CD14-positive monocyte (primary cell): ENCODE data around the gene ZCCHC14. TPM values are rescaled to one million over a fixed set of nuclear protein-coding genes. Genes with fewer than 3 reads are reported as not detected.
A peak's percentile ranks its signal among the peaks of the same experiment; 100 is the strongest.
"Not testable (repeated sequence)": the region's sequence is repeated elsewhere in the genome, so short reads cannot be mapped to it uniquely, and the experiment has no call there.

ENCODE experiments used
- DNase-seq, 3 donors: peaks; one replicate each; pipeline ENCODE4 v3.0.0-alpha.2; 2011 to 2022
- H2AFZ ChIP-seq: 2 replicates; pipeline ENCODE4 v1.6.0; 2012; ENCODE audit warnings: mild to moderate bottlenecking, low read depth, low read length, inconsistent platforms; ENCODE audit not compliant: insufficient read depth, poor library complexity, severe bottlenecking
- H3K27ac ChIP-seq, 2 donors: 1 replicate in 1 of 2; 2 replicates in 1 of 2; pipeline ENCODE4 v1.5.1; 2012 to 2013; ENCODE audit warnings: low read length in 2 of 2, control low read depth in 1 of 2, inconsistent platforms in 1 of 2, low read depth in 1 of 2, mild to moderate bottlenecking in 1 of 2
- H3K27me3 ChIP-seq, 2 donors: one replicate each; pipeline versions ENCODE4 v1.6.0 to v1.6.1; 2011 to 2013; ENCODE audit warnings: low read length in 2 of 2; ENCODE audit not compliant: control insufficient read depth in 2 of 2, insufficient read depth in 2 of 2
- H3K36me3 ChIP-seq, 2 donors: replicated peaks in 1 of 2; 1 replicate in 1 of 2; 2 replicates in 1 of 2; pipeline versions ENCODE4 v1.5.1 to v1.6.1; 2012 to 2013; ENCODE audit warnings: low read length in 2 of 2, control low read depth in 1 of 2, inconsistent platforms in 1 of 2, mild to moderate bottlenecking in 1 of 2; ENCODE audit not compliant: insufficient read depth in 2 of 2, control insufficient read depth in 1 of 2
- H3K4me1 ChIP-seq, 2 donors: 1 replicate in 1 of 2; 2 replicates in 1 of 2; pipeline versions ENCODE4 v1.5.1 to v1.6.1; 2012 to 2013; ENCODE audit warnings: low read length in 2 of 2, control low read depth in 1 of 2, inconsistent platforms in 1 of 2, mild to moderate bottlenecking in 1 of 2, moderate library complexity in 1 of 2; ENCODE audit not compliant: insufficient read depth in 2 of 2, control insufficient read depth in 1 of 2
- H3K4me2 ChIP-seq: replicated peaks from 2 replicates; pipeline ENCODE3; 2012; ENCODE audit warnings: low read length, moderate library complexity, mild to moderate bottlenecking; ENCODE audit not compliant: poor library complexity, severe bottlenecking; ENCODE audit errors: extremely low read depth
- H3K4me3 ChIP-seq, 3 experiments: fragments of 200-600 bp in 1 of 3; sonication (generic) in 1 of 3; replicated peaks in 1 of 3; 1 replicate in 2 of 3; 2 replicates in 1 of 3; pipeline ENCODE4 v1.5.1; 2011 to 2013; ENCODE audit warnings: low read length in 3 of 3, mild to moderate bottlenecking in 3 of 3, control low read depth in 2 of 3, low read depth in 2 of 3, inconsistent platforms in 1 of 3, moderate library complexity in 1 of 3
- H3K79me2 ChIP-seq: 2 replicates; pipeline ENCODE4 v1.6.0; 2012; ENCODE audit warnings: mild to moderate bottlenecking, control low read depth, inconsistent platforms, low read length, moderate library complexity; ENCODE audit not compliant: insufficient read depth
- H3K9ac ChIP-seq: 2 replicates; pipeline ENCODE4 v1.6.0; 2017; ENCODE audit warnings: low read length, mild to moderate bottlenecking; ENCODE audit not compliant: insufficient read depth, poor library complexity, severe bottlenecking
- H3K9me3 ChIP-seq, 2 donors: replicated peaks in 1 of 2; 1 replicate in 1 of 2; 2 replicates in 1 of 2; pipeline versions ENCODE4 v1.5.1 to v1.6.1; 2012 to 2013; ENCODE audit warnings: low read length in 2 of 2, control low read depth in 1 of 2; ENCODE audit not compliant: control insufficient read depth in 1 of 2, insufficient read depth in 1 of 2
- H4K20me1 ChIP-seq: 2 replicates; pipeline ENCODE4 v1.6.0; 2012; ENCODE audit warnings: mild to moderate bottlenecking, low read length, control low read depth, moderate library complexity; ENCODE audit not compliant: insufficient read depth
- H3K27ac Mint-ChIP-seq, 7 donors: one replicate each; pipeline ENCODE4 v1.8.0; 2020; ENCODE audit warnings: mild to moderate bottlenecking in 7 of 7, mixed read lengths in 7 of 7, moderate library complexity in 6 of 7, inconsistent platforms in 2 of 7
- H3K27me3 Mint-ChIP-seq, 3 donors: one replicate each; pipeline ENCODE4 v1.8.0; 2021 to 2022; ENCODE audit warnings: low read depth in 3 of 3, mild to moderate bottlenecking in 3 of 3, mixed read lengths in 3 of 3, moderate library complexity in 3 of 3, inconsistent platforms in 1 of 3
- H3K36me3 Mint-ChIP-seq, 2 donors: one replicate each; pipeline ENCODE4 v1.8.0; 2020; ENCODE audit warnings: mixed read lengths in 2 of 2, inconsistent platforms in 1 of 2, mild to moderate bottlenecking in 1 of 2
- H3K4me1 Mint-ChIP-seq: one replicate; pipeline ENCODE4 v1.8.0; 2020; ENCODE audit warnings: mild to moderate bottlenecking, mixed read lengths
- H3K4me3 Mint-ChIP-seq, 2 donors: one replicate each; pipeline ENCODE4 v1.8.0; 2020; ENCODE audit warnings: mild to moderate bottlenecking in 2 of 2, mixed read lengths in 2 of 2, moderate library complexity in 1 of 2
- H3K9me3 Mint-ChIP-seq, 7 donors: one replicate each; pipeline ENCODE4 v1.8.0; 2020 to 2022; ENCODE audit warnings: mixed read lengths in 7 of 7, mild to moderate bottlenecking in 6 of 7, moderate library complexity in 6 of 7, inconsistent platforms in 2 of 7
- WGBS: methylation state at CpG from one replicate; pipeline ENCODE4 v1.1.5; 2013; ENCODE audit warnings: missing lambda C conversion rate; ENCODE audit not compliant: insufficient coverage; 5-methylcytosine and 5-hydroxymethylcytosine counted together
- intact Hi-C, 2 donors: fragments of 100-400 bp; cut with micrococcal nuclease; formaldehyde crosslinking; loops; one replicate each; pipeline versions ENCODE4 v1.15.0 to v1.15.1; 2023
- polyA plus RNA-seq, 3 donors: library from polyadenylated mRNA; depleted of rRNA in 1 of 3; unstranded in 2 of 3; stranded (reverse) in 1 of 3; fragments of 300-500 nt in 2 of 3; fragments of >200 nt in 1 of 3; fragmentation: Illumina TruSeq in 2 of 3; gene quantifications; 1 replicate in 2 of 3; 2 replicates in 1 of 3; pipeline ENCODE4 v1.2.3, GENCODE V29; 2012 to 2021
- TF ChIP-seq, protein P1 (sequence below): fragments of 200-600 bp; IDR thresholded peaks from one replicate; pipeline ENCODE4 v1.8.0; 2022; ENCODE audit warnings: antibody characterized with exemption, mild to moderate bottlenecking

Gene ZCCHC14
- polyA plus RNA-seq, 3 donors, result 0.11 to 4.0 (median 0.22) TPM

DNA sequence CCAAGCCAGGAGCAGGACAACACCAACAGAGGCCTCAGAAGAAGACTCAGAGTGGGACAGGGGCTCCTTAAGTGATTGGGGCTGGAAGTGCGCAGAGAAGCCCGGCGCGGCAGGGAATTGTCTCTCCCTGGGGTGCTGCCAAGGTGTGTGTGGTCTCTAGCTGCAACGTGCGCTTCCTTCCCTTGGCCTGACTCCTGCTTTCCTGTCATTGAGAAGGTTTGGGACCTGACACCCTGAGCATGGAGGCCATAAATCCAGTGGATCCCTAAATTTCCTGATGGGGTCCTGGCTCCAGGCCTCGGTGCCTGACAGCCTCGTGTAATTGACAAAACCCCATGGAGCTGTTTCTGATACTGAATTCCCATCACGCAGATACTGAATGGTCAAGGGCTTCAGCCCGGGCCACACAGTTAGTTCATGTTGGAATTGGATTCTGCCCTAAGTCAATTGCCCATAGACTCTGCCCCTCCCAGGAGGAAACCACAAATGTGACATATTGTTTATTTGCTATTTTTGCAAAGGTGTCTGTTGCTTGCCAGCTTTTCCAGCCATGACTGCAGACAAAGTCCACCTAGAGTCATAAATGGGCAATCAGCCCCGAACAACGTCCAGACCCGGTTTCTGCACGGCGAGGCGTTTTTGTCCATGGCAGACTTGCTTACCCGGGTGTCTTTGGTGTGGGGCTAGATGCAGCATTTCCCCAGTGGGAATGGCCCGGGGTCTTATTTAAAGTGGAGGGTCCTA, 4.4 kb upstream of the ZCCHC14 start:
- H3K36me3 Mint-ChIP-seq, H3K9me3 ChIP-seq, H2AFZ ChIP-seq, H3K27ac ChIP-seq, H3K9ac ChIP-seq, H3K4me1 ChIP-seq, H3K79me2 ChIP-seq, H3K4me3 Mint-ChIP-seq, H3K27ac Mint-ChIP-seq, H3K36me3 ChIP-seq, DNase-seq, H3K9me3 Mint-ChIP-seq, H3K4me3 ChIP-seq, intact Hi-C loops, H4K20me1 ChIP-seq, H3K4me2 ChIP-seq: not testable (repeated sequence)
- Mint-ChIP-seq H3K27me3 (peaks cover 47 to 58% (median 51%) of the 10 kb centered on the region in 3 donors), H3K4me1 (peaks cover 22% of the 10 kb centered on the region)
- WGBS, result 78% methylated on average over 14 of the region's 18 CpGs
- peaks cover 2 to 30% of the 10 kb centered on the region in 2 donors for H3K27me3 ChIP-seq

DNA sequence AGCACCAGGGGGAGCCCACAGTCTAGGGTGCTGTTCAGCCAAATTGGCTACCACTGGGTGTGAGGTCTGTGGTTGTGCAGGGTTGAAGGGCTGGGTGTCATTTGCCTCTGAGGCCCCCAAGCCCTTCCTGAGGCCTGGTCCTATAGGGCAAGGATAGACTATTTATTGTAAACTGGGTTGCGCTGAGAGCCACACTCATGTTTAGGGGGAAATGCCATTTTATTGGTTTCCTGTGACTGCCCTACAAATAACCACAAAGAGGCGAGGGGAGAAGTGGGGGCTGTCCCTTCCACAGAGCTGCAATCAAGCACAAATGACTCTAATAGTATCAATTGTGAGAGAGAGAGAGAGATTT, 3.6 kb upstream of the ZCCHC14 start:
- intact Hi-C loops, result no loop called here
- H4K20me1 ChIP-seq, result peaks cover 3% of the 10 kb centered on the region
- no peaks in the 10 kb centered on the region for H3K9me3 ChIP-seq
- WGBS, result no CpG with 5 or more reads among the region's 2 CpGs
- Mint-ChIP-seq H3K4me1 (peaks cover 26% of the 10 kb centered on the region), H3K4me3 (peak overlapping the region in 1 of 2 donors; percentile 26), H3K27ac (no peak overlapping the region), H3K36me3 (peaks cover under 1 to 2% of the 10 kb centered on the region in 2 donors), H3K27me3 (peaks cover 47 to 59% (median 57%) of the 10 kb centered on the region in 3 donors), H3K9me3 (peaks cover 0 to 3% (median 0%) of the 10 kb centered on the region in 7 donors)
- H3K9ac ChIP-seq, result peak overlapping the region; percentile 17
- H3K79me2 ChIP-seq, result no peaks in the 10 kb centered on the region
- TF ChIP-seq, protein P1, sequence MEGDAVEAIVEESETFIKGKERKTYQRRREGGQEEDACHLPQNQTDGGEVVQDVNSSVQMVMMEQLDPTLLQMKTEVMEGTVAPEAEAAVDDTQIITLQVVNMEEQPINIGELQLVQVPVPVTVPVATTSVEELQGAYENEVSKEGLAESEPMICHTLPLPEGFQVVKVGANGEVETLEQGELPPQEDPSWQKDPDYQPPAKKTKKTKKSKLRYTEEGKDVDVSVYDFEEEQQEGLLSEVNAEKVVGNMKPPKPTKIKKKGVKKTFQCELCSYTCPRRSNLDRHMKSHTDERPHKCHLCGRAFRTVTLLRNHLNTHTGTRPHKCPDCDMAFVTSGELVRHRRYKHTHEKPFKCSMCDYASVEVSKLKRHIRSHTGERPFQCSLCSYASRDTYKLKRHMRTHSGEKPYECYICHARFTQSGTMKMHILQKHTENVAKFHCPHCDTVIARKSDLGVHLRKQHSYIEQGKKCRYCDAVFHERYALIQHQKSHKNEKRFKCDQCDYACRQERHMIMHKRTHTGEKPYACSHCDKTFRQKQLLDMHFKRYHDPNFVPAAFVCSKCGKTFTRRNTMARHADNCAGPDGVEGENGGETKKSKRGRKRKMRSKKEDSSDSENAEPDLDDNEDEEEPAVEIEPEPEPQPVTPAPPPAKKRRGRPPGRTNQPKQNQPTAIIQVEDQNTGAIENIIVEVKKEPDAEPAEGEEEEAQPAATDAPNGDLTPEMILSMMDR, result no peak
- no peaks in the 10 kb centered on the region for H3K36me3 ChIP-seq
- H2AFZ ChIP-seq, result no peak overlapping the region
- DNase-seq, result no peak
- H3K27me3 ChIP-seq, result peaks cover 2 to 34% of the 10 kb centered on the region in 2 donors
- H3K27ac ChIP-seq, result no peak overlapping the region
- no peak overlapping the region for H3K4me3 ChIP-seq
- H3K4me1 ChIP-seq, result peaks cover 10 to 14% of the 10 kb centered on the region in 2 donors
- no peak overlapping the region for H3K4me2 ChIP-seq
